K562 (cell line): ENCODE results near the gene BTBD2. TPM values are rescaled to one million over a fixed set of nuclear protein-coding genes. Genes with fewer than 3 reads are reported as not detected.

Source experiments
- ATAC-seq: fragments of 200-7000 bp; cut with Tn5 transposase; 3 replicates; pipeline ENCODE4 v1.9.1; 2020; ENCODE audit warnings: moderate library complexity
- BruUV-seq: library from RNA; stranded (reverse); fragments of 400-500 nt; replicated peaks from 2 replicates; lab custom pipeline; 2021; lab: Mats Ljungman, UMichigan
- CTCF ChIA-PET: fragments of 300-600 bp; formaldehyde crosslinking; extraction: SDS; loops from one replicate; lab custom pipeline; 2021; ENCODE audit warnings: low intra/inter-chr PET ratio; lab: Yijun Ruan, JAX
- POLR2A ChIA-PET: fragments of 300-600, 350-650 bp; sonication (Branson Sonifier 250); formaldehyde crosslinking; extraction: SDS; loops from one replicate; lab custom pipeline; 2021; ENCODE audit warnings: antibody characterized with exemption, inconsistent platforms; lab: Yijun Ruan, JAX
- DNase-seq, 4 experiments: peaks; one replicate each; pipeline versions ENCODE4 v3.0.0 to v3.0.0-alpha.2; 2011 to 2018; ENCODE audit warnings: low spot score in 3 of 4, mixed read lengths in 3 of 4; ENCODE audit errors: extremely low read depth in 1 of 4
- FAIRE-seq: peaks from 2 replicates; lab custom pipeline; 2011; peaks lifted over from hg19 to GRCh38; lab: Jason Lieb, UNC
- H2AFZ ChIP-seq: 2 replicates; pipeline ENCODE4 v1.6.0; 2011; ENCODE audit warnings: low read depth, low read length, control low read depth, inconsistent platforms
- H3K27ac ChIP-seq: fragments of 200-600 bp; 3 replicates; pipeline ENCODE4 v1.8.0; 2011; ENCODE audit warnings: low read depth, mild to moderate bottlenecking, control low read depth, inconsistent platforms, low read length, moderate library complexity, mixed read lengths; ENCODE audit errors: extremely low read depth
- H3K27me3 ChIP-seq, 2 experiments: fragments of 300-600 bp in 1 of 2; 2 replicates in 1 of 2; 3 replicates in 1 of 2; pipeline versions ENCODE4 v1.6.0 to v1.8.0; 2011; ENCODE audit warnings: inconsistent platforms in 2 of 2, low read length in 2 of 2, mild to moderate bottlenecking in 1 of 2, mixed read lengths in 1 of 2, moderate library complexity in 1 of 2; ENCODE audit not compliant: control insufficient read depth in 2 of 2, insufficient read depth in 2 of 2
- H3K36me3 ChIP-seq: fragments of 300-600 bp; 3 replicates; pipeline ENCODE4 v1.8.0; 2011; ENCODE audit warnings: mild to moderate bottlenecking, low read length, inconsistent platforms; ENCODE audit not compliant: control insufficient read depth, insufficient read depth
- H3K4me1 ChIP-seq, 2 experiments: fragments of 200-600 bp in 1 of 2; replicated peaks in 1 of 2; 2 replicates in 1 of 2; 3 replicates in 1 of 2; pipeline versions ENCODE4 v1.5.1 to v1.8.0; 2011; ENCODE audit warnings: inconsistent platforms in 2 of 2, low read length in 2 of 2, mild to moderate bottlenecking in 1 of 2, mixed read lengths in 1 of 2, moderate library complexity in 1 of 2; ENCODE audit not compliant: control insufficient read depth in 2 of 2, insufficient read depth in 2 of 2
- H3K4me2 ChIP-seq: 2 replicates; pipeline ENCODE4 v1.6.1; 2011; ENCODE audit warnings: low read length, control low read depth, inconsistent platforms, mixed read lengths; ENCODE audit not compliant: insufficient read depth
- H3K4me3 ChIP-seq: fragments of 200-600 bp; sonication (generic), shearing (Covaris generic); 2 replicates; pipeline ENCODE4 v1.5.1; 2016; ENCODE audit warnings: control low read depth, inconsistent platforms
- H3K79me2 ChIP-seq: fragments of 200-600 bp; 3 replicates; pipeline ENCODE4 v1.8.0; 2011; ENCODE audit warnings: low read length, inconsistent platforms; ENCODE audit not compliant: control insufficient read depth, insufficient read depth
- H3K9ac ChIP-seq, 2 experiments: 2 replicates each; pipeline versions ENCODE4 v1.6.0 to v1.6.1; 2011; ENCODE audit warnings: low read depth in 2 of 2, low read length in 2 of 2, control low read depth in 1 of 2, inconsistent platforms in 1 of 2, mild to moderate bottlenecking in 1 of 2, mixed read lengths in 1 of 2; ENCODE audit not compliant: insufficient read depth in 1 of 2
- H3K9me1 ChIP-seq: one replicate; pipeline ENCODE4 v1.6.0; 2011; ENCODE audit warnings: inconsistent platforms, mild to moderate bottlenecking, low read length, moderate library complexity; ENCODE audit not compliant: control insufficient read depth, insufficient read depth
- H3K9me3 ChIP-seq: replicated peaks from 2 replicates; pipeline ENCODE4 v1.5.1; 2011; ENCODE audit warnings: low read depth, low read length, inconsistent platforms; ENCODE audit not compliant: control insufficient read depth, insufficient read depth
- H4K20me1 ChIP-seq: replicated peaks from 2 replicates; pipeline ENCODE4 v1.6.1; 2011; ENCODE audit warnings: low read length, inconsistent platforms, mixed read lengths; ENCODE audit not compliant: control insufficient read depth, insufficient read depth
- BMI1 ChIP-seq: fragments of 150-350 bp; IDR thresholded peaks from 2 replicates; pipeline ENCODE4 v1.6.1; 2014; ENCODE audit warnings: low read length
- CSDE1 ChIP-seq, 2 experiments: fragments of 450-650 bp; IDR thresholded peaks; 2 replicates each; pipeline ENCODE4 v1.6.1; 2016; ENCODE audit warnings: mild to moderate bottlenecking in 1 of 2
- CTBP1 ChIP-seq: fragments of 450-650 bp; IDR thresholded peaks from 2 replicates; pipeline ENCODE4 v1.6.1; 2016; ENCODE audit warnings: borderline replicate concordance
- DDX20 ChIP-seq: fragments of 450-650 bp; IDR thresholded peaks from 2 replicates; pipeline ENCODE4 v1.6.1; 2016; ENCODE audit warnings: missing genetic modification characterization, low read depth, mild to moderate bottlenecking, missing compliant biosample characterization, moderate library complexity
- ELF2 ChIP-seq: fragments of 250-450 bp; sonication (Bioruptor Pico); IDR thresholded peaks from 2 replicates; pipeline ENCODE4 v1.5.0; 2021; ENCODE audit warnings: mild to moderate bottlenecking
- PHB ChIP-seq: fragments of 250-450 bp; sonication (Bioruptor Pico); IDR thresholded peaks from 2 replicates; pipeline ENCODE4 v1.5.0; 2021
- TCF7L2 ChIP-seq: fragments of 150-350 bp; IDR thresholded peaks from 2 replicates; pipeline ENCODE4 v1.6.1; 2016; ENCODE audit warnings: low read depth, mild to moderate bottlenecking, low read length, moderate library complexity
- ZNF316 ChIP-seq: fragments of 450-650 bp; IDR thresholded peaks from 2 replicates; pipeline ENCODE4 v1.6.1; 2016
- ZNF561 ChIP-seq: fragments of 450-650 bp; formaldehyde crosslinking; conservative IDR thresholded peaks from 2 replicates; pipeline ENCODE4 v1.4.0; 2020; ENCODE audit warnings: mild to moderate bottlenecking, moderate library complexity
- WGBS: fragments of 100-300 bp; shearing (Covaris generic); methylation state at CpG from one replicate; pipeline ENCODE4 v1.1.6; 2016; ENCODE audit warnings: low coverage, mixed read lengths; ENCODE audit not compliant: insufficient coverage; ENCODE audit errors: missing lambda C conversion rate; 5-methylcytosine and 5-hydroxymethylcytosine counted together
- in situ Hi-C: fragments of 300-500 bp; cut with MboI; formaldehyde crosslinking; loops from 4 replicates; pipeline ENCODE4 v1.15.0; 2018; ENCODE audit warnings: inconsistent platforms, mixed read lengths
- intact Hi-C: fragments of 100-400 bp; cut with micrococcal nuclease; formaldehyde crosslinking; loops from 2 replicates; pipeline ENCODE4 v1.14.2; 2022
- polyA plus RNA-seq, 8 experiments: library from polyadenylated mRNA; depleted of rRNA in 4 of 8; stranded (reverse) in 5 of 8; unstranded in 3 of 8; fragments of >200 nt; fragmentation: Nextera tagmentation in 2 of 8; fragmentation: Illumina TruSeq in 1 of 8; extraction: Ambion mirVana in 2 of 8; extraction: Trizol in 1 of 8; gene quantifications; 2 replicates each; pipeline versions ENCODE4 v1.2.1 to v1.2.3, GENCODE V29; 2011 to 2014; ENCODE audit warnings: inconsistent platforms in 1 of 8, missing spikeins in 1 of 8
- total RNA-seq, 7 experiments: library from RNA; depleted of rRNA in 6 of 7; stranded (reverse); fragments of >200 nt in 6 of 7; fragmentation: Illumina TruSeq in 2 of 7; extraction: Trizol in 2 of 7; gene quantifications; 2 replicates each; pipeline versions ENCODE4 v1.2.1 to v1.2.3, GENCODE V29; 2011 to 2021; ENCODE audit warnings: low replicate concordance in 1 of 7
- TF ChIP-seq, protein P1 (sequence below), 3 experiments: fragments of 200-800 bp in 1 of 3; sonication (Bioruptor generic) in 1 of 3; sonication (generic) in 1 of 3; formaldehyde crosslinking in 1 of 3; IDR thresholded peaks; 2 replicates each; pipeline versions ENCODE4 v1.6.1 to v1.8.0; 2016 to 2022; ENCODE audit warnings: mild to moderate bottlenecking in 2 of 3, missing compliant biosample characterization in 2 of 3, missing genetic modification characterization in 2 of 3, missing genetic modification reagents in 1 of 3
- TF ChIP-seq, protein P2 (sequence below): fragments of 250-450 bp; sonication (Bioruptor Pico); IDR thresholded peaks from 2 replicates; pipeline ENCODE4 v1.8.0; 2022; ENCODE audit warnings: inconsistent platforms, mild to moderate bottlenecking, moderate library complexity, borderline replicate concordance
- TF ChIP-seq, protein P3 (sequence below): fragments of 250-450 bp; sonication (Bioruptor Pico); IDR thresholded peaks from 2 replicates; pipeline ENCODE4 v1.5.1; 2021; ENCODE audit warnings: mild to moderate bottlenecking
- TF ChIP-seq, protein P4 (sequence below): fragments of 250-450 bp; sonication (Bioruptor Pico); IDR thresholded peaks from 2 replicates; pipeline ENCODE4 v1.9.0; 2021; ENCODE audit warnings: mild to moderate bottlenecking, inconsistent platforms

The BTBD2 gene
- total and polyA plus RNA-seq, 9 of the 15 experiments (the other 6 are each of a cell fraction or from before 2014, with no cell fraction given): 0.10 to 15.6 (median 6.9) TPM

DNA sequence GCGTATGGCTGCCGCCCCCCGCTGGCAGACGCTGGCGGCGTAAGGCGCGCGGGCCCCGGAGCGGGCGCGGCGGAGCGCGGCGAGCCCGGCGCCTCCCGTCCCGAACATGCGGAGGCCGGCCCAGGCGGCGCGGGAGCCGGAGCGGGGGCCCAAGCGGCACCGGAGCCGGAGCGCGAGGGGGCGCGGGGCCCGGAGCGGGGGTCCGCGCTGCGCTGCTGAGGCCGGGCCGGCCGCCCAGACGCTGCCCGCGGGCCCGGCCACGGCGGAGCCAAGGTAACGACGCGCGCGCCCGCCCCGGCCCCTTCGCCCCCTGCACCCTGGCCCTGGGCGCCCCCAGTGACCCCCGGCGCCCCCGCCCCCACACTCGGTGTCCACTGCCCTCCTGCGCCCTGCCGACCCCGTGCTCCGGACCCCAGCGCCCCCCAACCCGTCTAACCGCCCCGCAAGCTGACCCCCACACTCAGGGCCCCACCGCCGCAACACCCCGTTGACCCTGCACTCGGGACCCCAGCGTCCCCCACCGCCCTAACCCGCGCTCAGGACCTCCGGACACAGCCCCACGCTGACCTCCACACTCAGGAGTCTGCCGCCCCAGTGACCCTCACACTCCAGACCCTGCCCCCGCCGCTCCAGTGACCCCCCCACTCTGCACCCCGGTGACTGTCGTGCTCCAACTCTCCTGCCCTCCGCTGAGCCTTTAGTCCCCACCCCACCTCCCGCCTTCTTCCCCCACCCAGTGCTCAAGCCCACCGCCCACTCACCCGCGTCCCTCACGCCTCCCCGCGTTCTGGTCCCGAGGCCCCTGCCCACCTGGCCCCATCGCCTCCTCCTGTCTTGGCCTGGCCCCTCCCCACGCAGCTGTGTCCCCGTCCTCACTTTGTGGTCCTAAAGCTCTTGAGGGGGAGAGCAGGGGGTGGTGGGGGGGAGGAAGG, 74.1 kb downstream of the BTBD2 start, which contains the start of gene CSNK1G2 (continued):
- TF ChIP-seq, protein P1, sequence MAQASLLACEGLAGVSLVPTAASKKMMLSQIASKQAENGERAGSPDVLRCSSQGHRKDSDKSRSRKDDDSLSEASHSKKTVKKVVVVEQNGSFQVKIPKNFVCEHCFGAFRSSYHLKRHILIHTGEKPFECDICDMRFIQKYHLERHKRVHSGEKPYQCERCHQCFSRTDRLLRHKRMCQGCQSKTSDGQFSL (CRISPR knock-in tag; IDR thresholded peaks at IDR 0.05): peak; percentile 61; the same call in 1 of the 2 replicates
- TF ChIP-seq, protein P1 (tag; IDR thresholded peaks at IDR 0.05): peak in 1 of 2 experiments; percentile 73; a peak in 2 of 4 replicates
- TF ChIP-seq, all 486 proteins: peak for 30

DNA sequence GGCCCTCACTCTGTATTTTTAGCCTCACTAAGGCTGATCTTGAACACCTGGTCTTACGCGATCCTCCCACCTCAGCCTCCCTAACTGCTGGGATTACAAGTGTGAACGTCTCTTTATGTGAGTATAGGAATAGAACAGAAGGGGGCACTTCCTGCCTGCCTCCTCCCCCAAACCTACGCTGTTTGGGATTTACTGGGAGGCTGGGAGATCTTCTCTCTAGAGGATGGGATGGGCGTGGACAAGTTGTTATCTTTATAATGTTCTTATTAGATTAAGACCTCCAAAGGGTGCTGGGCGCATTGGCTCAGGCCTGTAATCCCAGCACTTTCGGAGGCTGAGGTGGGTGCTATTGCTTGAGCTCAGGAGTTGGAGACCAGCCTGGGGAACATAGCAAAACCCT, 77.4 kb downstream of the BTBD2 start:
- Histone ChIP-seq H3K9ac (peak overlapping the region in 1 of 2 experiments; percentile 36; a peak in 1 of 4 replicates), H3K79me2 (peaks cover 29% of the 10 kb centered on the region), H3K9me1 (no peaks in the 10 kb centered on the region), H3K4me1 (peaks cover 23 to 62% of the 10 kb centered on the region in 2 experiments), H2AFZ (no peak overlapping the region), H3K27ac (no peak overlapping the region), H3K4me2 (no peak overlapping the region), H3K4me3 (no peak overlapping the region), H3K27me3 (no peaks in the 10 kb centered on the region), H3K9me3 (no peaks in the 10 kb centered on the region; the same call in 1 of the 2 replicates), H3K36me3 (peaks cover 3% of the 10 kb centered on the region; the same call in 1 of the 3 replicates), H4K20me1 (peaks cover 11% of the 10 kb centered on the region)
- BruUV-seq: no TSS peak
- POLR2A ChIA-PET: interaction anchor here (0.6 kb wide), 1 partner anchor 60 kb away, joined by 3 read pairs; no protein-coding TSS in a partner anchor
- CTCF ChIA-PET: no interaction called here
- 44% methylated on average over 7 of the region's 7 CpGs for WGBS
- no peak for FAIRE-seq
- DNase-seq: no peak
- ATAC-seq: no peak
- intact Hi-C loops (no loop called here), in situ Hi-C loops (no loop called here)
- TF ChIP-seq ZNF316 (no peak), ELF2 (CRISPR knock-in tag) (no peak), DDX20 (no peak), BMI1 (no peak), TCF7L2 (no peak), PHB (CRISPR knock-in tag) (no peak), CTBP1 (no peak), ZNF561 (CRISPR knock-in tag) (no peak), CSDE1 (IDR thresholded peaks at IDR 0.05) (no peak)
- TF ChIP-seq, protein P2, sequence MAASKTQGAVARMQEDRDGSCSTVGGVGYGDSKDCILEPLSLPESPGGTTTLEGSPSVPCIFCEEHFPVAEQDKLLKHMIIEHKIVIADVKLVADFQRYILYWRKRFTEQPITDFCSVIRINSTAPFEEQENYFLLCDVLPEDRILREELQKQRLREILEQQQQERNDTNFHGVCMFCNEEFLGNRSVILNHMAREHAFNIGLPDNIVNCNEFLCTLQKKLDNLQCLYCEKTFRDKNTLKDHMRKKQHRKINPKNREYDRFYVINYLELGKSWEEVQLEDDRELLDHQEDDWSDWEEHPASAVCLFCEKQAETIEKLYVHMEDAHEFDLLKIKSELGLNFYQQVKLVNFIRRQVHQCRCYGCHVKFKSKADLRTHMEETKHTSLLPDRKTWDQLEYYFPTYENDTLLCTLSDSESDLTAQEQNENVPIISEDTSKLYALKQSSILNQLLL (CRISPR knock-in tag): no peak
- TF ChIP-seq, protein P3, sequence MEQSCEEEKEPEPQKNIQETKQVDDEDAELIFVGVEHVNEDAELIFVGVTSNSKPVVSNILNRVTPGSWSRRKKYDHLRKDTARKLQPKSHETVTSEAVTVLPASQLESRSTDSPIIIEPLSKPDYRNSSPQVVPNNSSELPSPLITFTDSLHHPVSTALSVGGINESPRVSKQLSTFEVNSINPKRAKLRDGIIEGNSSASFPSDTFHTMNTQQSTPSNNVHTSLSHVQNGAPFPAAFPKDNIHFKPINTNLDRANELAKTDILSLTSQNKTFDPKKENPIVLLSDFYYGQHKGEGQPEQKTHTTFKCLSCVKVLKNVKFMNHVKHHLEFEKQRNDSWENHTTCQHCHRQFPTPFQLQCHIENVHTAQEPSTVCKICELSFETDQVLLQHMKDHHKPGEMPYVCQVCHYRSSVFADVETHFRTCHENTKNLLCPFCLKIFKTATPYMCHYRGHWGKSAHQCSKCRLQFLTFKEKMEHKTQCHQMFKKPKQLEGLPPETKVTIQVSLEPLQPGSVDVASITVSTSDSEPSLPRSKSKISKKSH (CRISPR knock-in tag): no peak
- TF ChIP-seq, protein P4, sequence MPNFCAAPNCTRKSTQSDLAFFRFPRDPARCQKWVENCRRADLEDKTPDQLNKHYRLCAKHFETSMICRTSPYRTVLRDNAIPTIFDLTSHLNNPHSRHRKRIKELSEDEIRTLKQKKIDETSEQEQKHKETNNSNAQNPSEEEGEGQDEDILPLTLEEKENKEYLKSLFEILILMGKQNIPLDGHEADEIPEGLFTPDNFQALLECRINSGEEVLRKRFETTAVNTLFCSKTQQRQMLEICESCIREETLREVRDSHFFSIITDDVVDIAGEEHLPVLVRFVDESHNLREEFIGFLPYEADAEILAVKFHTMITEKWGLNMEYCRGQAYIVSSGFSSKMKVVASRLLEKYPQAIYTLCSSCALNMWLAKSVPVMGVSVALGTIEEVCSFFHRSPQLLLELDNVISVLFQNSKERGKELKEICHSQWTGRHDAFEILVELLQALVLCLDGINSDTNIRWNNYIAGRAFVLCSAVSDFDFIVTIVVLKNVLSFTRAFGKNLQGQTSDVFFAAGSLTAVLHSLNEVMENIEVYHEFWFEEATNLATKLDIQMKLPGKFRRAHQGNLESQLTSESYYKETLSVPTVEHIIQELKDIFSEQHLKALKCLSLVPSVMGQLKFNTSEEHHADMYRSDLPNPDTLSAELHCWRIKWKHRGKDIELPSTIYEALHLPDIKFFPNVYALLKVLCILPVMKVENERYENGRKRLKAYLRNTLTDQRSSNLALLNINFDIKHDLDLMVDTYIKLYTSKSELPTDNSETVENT: no peak
